GM10266 (cell line): Measurements from ENCODE around the gene PNPLA7.
"Not testable (repeated sequence)": the region's sequence is repeated elsewhere in the genome, so short reads cannot be mapped to it uniquely, and the experiment has no call there.

ENCODE experiments used
- DNase-seq: peaks from one replicate; pipeline ENCODE4 v3.0.0; 2012; ENCODE audit errors: extremely low spot score
- TF ChIP-seq, protein P1 (sequence below): IDR thresholded peaks from 2 replicates; pipeline ENCODE4 v1.5.1; 2012; ENCODE audit warnings: mild to moderate bottlenecking, low read depth; ENCODE audit not compliant: control insufficient read depth, insufficient read depth; ENCODE audit errors: missing control alignments

Gene PNPLA7

GRCh38 chr9:137538058-137538457 lies 12.1 kb downstream of the PNPLA7 start:
- TF ChIP-seq, protein P1, sequence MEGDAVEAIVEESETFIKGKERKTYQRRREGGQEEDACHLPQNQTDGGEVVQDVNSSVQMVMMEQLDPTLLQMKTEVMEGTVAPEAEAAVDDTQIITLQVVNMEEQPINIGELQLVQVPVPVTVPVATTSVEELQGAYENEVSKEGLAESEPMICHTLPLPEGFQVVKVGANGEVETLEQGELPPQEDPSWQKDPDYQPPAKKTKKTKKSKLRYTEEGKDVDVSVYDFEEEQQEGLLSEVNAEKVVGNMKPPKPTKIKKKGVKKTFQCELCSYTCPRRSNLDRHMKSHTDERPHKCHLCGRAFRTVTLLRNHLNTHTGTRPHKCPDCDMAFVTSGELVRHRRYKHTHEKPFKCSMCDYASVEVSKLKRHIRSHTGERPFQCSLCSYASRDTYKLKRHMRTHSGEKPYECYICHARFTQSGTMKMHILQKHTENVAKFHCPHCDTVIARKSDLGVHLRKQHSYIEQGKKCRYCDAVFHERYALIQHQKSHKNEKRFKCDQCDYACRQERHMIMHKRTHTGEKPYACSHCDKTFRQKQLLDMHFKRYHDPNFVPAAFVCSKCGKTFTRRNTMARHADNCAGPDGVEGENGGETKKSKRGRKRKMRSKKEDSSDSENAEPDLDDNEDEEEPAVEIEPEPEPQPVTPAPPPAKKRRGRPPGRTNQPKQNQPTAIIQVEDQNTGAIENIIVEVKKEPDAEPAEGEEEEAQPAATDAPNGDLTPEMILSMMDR = no peak
- DNase-seq = no peak

- DNase-seq = not testable (repeated sequence)
These were observed 13.5 kb downstream of the PNPLA7 start for GRCh38 chr9:137536594-137537131.

DNA sequence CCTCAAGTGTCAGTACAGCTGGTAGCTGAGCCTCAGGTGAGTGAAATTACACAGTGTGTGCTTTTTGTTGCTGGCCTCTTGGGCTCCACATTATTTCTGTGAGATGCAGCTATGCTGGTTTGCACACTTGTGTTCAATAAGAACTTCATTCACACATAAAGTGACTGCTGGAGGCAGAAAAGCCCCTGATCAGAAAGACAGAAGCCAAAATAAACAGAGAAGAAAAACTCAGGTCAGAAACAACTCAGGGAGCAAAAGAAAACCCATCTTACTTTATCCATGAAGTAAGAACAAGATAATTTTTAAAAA lies 15.1 kb downstream of the PNPLA7 start:
- no peak for DNase-seq
- TF ChIP-seq, protein P1 = no peak

GRCh38 chr9:137534256-137535119 lies 15.7 kb downstream of the PNPLA7 start:
- TF ChIP-seq, protein P1 = peak; percentile 61
- DNase-seq = peak; percentile 71

DNA sequence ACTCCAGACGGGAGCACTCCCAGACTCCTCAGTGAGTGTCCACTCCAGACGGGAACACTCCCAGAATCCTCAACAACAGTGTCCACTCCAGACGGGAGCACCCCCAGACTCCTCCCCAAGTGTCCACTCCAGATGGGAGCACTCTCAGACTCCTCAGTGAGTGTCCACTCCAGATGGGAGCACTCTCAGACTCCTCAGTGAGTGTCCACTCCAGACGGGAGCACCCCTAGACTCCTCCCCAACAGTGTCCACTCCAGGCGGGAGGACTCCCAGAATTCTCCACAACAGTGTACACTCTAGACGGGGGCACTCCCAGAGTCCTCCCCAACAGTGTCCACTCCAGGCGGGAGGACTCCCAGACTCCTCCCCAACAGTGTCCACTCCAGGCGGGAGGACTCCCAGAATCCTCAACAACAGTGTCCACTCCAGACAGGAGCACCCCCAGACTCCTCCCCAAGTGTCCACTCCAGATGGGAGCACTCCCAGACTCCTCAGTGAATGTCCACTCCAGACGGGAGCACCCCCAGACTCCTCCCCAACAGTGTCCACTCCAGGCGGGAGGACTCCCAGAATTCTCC lies 17.2 kb downstream of the PNPLA7 start:
- DNase-seq = not testable (repeated sequence)

DNA sequence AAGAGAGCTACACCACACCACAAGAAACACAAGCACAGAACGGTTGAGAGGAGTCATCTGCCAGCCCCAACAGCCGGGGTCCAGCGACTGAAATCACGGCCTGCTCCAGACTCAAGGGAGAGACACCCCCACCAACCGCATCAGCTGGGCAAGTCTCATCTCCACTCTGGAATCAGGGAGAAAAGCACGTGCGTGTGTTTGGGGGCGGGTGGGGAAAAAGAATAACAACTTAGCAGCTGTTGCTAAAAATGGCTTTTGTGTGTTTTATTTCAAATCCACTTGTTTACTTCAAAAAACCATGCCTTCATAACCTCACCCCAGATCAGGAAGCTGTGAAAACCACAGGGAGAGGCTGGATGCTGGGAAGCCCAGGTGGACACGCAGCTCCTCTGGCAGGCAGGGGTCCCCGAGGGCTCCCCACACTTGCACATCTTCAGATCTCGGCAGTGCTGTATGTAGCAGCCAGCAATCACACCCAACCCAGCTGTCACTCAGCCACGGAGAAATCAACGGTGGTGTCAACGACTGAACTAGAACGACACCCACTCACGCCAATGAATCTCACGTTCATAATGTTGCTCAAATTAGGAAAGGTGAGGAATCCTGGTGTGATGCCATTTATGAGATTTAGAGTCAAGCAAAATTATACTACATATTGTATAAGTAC lies 19.0 kb downstream of the PNPLA7 start:
- DNase-seq = no peak
- TF ChIP-seq, protein P1 = no peak

- DNase-seq = no peak
- TF ChIP-seq, protein P1 = no peak
These were observed 19.9 kb downstream of the PNPLA7 start for GRCh38 chr9:137530331-137530730.

DNA sequence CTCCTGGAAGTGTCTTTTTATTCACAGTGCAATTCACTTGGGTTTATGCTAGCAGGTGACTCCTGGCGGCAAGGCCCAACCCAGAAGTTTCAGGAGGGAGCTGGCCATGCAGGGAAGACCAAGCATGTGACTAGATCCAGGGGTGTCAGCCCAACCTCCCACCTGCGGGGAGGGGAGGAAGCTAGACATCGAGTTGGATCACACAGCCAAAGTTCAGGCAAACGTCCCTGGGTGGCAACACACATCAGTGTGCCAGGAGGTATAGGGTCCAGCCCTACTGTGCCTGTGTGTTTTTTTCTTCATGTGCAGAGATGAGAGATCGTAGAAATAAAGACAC lies 25.3 kb downstream of the PNPLA7 start:
- DNase-seq = no peak
- TF ChIP-seq, protein P1 = no peak
